HG02571 (cell line): Measurements from ENCODE around the gene ORMDL2.
"Not testable (repeated sequence)": the region's sequence is repeated elsewhere in the genome, so short reads cannot be mapped to it uniquely, and the experiment has no call there.

Experiments used
- ATAC-seq: cut with Tn5 transposase; IDR thresholded peaks from one replicate; pipeline ENCODE4 v1.9.1; 2021; ENCODE audit warnings: mild to moderate bottlenecking, moderate library complexity; ENCODE audit not compliant: unreplicated experiment

ORMDL2 gene

GRCh38 chr12:55850401-55850800 is 32.6 kb downstream of the ORMDL2 start:
- ATAC-seq: no peak

- ATAC-seq: no peak
These were observed 33.1 kb downstream of the ORMDL2 start for GRCh38 chr12:55850893-55851292.

GRCh38 chr12:55852740-55853139 is 34.9 kb downstream of the ORMDL2 start:
- no peak for ATAC-seq

GRCh38 chr12:55861396-55861795 is 43.6 kb downstream of the ORMDL2 start:
- ATAC-seq: no peak

- no peak for ATAC-seq
These were observed 44.0 kb downstream of the ORMDL2 start for GRCh38 chr12:55861871-55862270.

- no peak for ATAC-seq
These were observed 44.4 kb downstream of the ORMDL2 start for GRCh38 chr12:55862286-55862685.

- not testable (repeated sequence) for ATAC-seq
These were observed 45.1 kb downstream of the ORMDL2 start for GRCh38 chr12:55862931-55863330.

GRCh38 chr12:55865327-55865726 is 47.5 kb downstream of the ORMDL2 start:
- ATAC-seq: no peak

GRCh38 chr12:55866454-55867004 is 48.7 kb downstream of the ORMDL2 start:
- ATAC-seq: not testable (repeated sequence)
